H1 (cell line): ENCODE results near the gene SYT17. TPM values are rescaled to one million over a fixed set of nuclear protein-coding genes. Genes with fewer than 3 reads are reported as not detected.

Source experiments
- CBX5 ChIP-seq: fragments of 300-800, 300-1000 bp; sonication (generic); IDR thresholded peaks from 2 replicates; pipeline ENCODE4 v1.7.1; 2016; ENCODE audit warnings: antibody characterized with exemption, low read length, low read depth
- CEBPB ChIP-seq: IDR thresholded peaks from 2 replicates; pipeline ENCODE4 v1.6.1; 2012; ENCODE audit warnings: low read depth, low read length
- HDAC6 ChIP-seq: IDR thresholded peaks from one replicate; pipeline ENCODE4 v1.7.1; 2012; ENCODE audit warnings: low read depth, mild to moderate bottlenecking, inconsistent platforms, low read length, moderate library complexity
- KDM1A ChIP-seq: fragments of 200-600, 300-600 bp; sonication (generic); IDR thresholded peaks from 2 replicates; pipeline ENCODE4 v1.7.1; 2016; ENCODE audit warnings: mild to moderate bottlenecking, low read length, borderline replicate concordance
- POLR2A ChIP-seq, 2 experiments: IDR thresholded peaks; 1 replicate in 1 of 2; 2 replicates in 1 of 2; pipeline ENCODE4 v1.6.1; 2011; ENCODE audit warnings: low read depth in 2 of 2, low read length in 2 of 2, mild to moderate bottlenecking in 2 of 2; ENCODE audit errors: control extremely low read depth in 1 of 2
- TAF1 ChIP-seq: IDR thresholded peaks from 2 replicates; pipeline ENCODE4 v1.6.1; 2011; ENCODE audit warnings: mild to moderate bottlenecking, low read depth, low read length
- polyA plus RNA-seq, 7 experiments: library from polyadenylated mRNA; depleted of rRNA in 3 of 7; stranded (reverse) in 5 of 7; unstranded in 2 of 7; fragments of >200 nt in 5 of 7; fragments of 200-250 nt in 2 of 7; gene quantifications; 1 replicate in 5 of 7; 2 replicates in 1 of 7; 4 replicates in 1 of 7; pipeline versions ENCODE4 v1.2.1 to v1.2.3, GENCODE V29; 2011 to 2013; ENCODE audit warnings: missing spikeins in 2 of 7, mixed read lengths in 2 of 7
- total RNA-seq: library from RNA; stranded (reverse); fragmentation: NEBNext Ultra II Directional; extraction: Animal tissue kit (Norgen Biotek cat#: 25700); gene quantifications from 2 replicates; pipeline ENCODE4 v1.2.1, GENCODE V29; 2021
- TF ChIP-seq, protein P1 (sequence below): fragments of 300-600 bp; sonication (generic); IDR thresholded peaks from 2 replicates; pipeline ENCODE4 v1.7.1; 2012; ENCODE audit warnings: low read length, moderate library complexity, mild to moderate bottlenecking, inconsistent platforms; ENCODE audit not compliant: insufficient replicate concordance
- TF ChIP-seq, protein P2 (sequence below): IDR thresholded peaks from 2 replicates; pipeline ENCODE4 v1.6.1; 2011; ENCODE audit warnings: low read length, improper control_type of control experiment

Gene SYT17
- total and polyA plus RNA-seq, 2 of the 8 experiments (the other 6 are each of a cell fraction or from before 2014, with no cell fraction given) = 5.8 to 18.1 TPM

DNA sequence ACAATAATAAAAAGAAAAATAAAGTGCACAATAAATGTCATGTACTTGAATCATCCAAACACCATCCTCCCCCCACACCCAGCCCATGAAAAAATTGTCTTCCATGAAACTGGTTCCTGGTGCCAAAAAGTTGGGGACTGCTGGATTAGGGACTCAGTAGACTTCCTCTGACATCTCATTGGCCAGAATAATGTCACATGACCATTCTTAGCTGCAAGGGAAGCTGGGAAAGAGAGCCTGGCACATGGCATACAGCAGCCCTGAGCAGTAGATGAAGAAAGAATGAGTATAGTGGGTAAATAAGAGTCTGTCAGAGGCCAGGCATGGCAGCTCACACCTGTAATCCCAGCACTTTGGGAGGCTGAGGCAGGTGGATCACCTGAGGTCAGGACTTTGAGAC is 41.7 kb upstream of the SYT17 start (continued):
- TF ChIP-seq, protein P1, sequence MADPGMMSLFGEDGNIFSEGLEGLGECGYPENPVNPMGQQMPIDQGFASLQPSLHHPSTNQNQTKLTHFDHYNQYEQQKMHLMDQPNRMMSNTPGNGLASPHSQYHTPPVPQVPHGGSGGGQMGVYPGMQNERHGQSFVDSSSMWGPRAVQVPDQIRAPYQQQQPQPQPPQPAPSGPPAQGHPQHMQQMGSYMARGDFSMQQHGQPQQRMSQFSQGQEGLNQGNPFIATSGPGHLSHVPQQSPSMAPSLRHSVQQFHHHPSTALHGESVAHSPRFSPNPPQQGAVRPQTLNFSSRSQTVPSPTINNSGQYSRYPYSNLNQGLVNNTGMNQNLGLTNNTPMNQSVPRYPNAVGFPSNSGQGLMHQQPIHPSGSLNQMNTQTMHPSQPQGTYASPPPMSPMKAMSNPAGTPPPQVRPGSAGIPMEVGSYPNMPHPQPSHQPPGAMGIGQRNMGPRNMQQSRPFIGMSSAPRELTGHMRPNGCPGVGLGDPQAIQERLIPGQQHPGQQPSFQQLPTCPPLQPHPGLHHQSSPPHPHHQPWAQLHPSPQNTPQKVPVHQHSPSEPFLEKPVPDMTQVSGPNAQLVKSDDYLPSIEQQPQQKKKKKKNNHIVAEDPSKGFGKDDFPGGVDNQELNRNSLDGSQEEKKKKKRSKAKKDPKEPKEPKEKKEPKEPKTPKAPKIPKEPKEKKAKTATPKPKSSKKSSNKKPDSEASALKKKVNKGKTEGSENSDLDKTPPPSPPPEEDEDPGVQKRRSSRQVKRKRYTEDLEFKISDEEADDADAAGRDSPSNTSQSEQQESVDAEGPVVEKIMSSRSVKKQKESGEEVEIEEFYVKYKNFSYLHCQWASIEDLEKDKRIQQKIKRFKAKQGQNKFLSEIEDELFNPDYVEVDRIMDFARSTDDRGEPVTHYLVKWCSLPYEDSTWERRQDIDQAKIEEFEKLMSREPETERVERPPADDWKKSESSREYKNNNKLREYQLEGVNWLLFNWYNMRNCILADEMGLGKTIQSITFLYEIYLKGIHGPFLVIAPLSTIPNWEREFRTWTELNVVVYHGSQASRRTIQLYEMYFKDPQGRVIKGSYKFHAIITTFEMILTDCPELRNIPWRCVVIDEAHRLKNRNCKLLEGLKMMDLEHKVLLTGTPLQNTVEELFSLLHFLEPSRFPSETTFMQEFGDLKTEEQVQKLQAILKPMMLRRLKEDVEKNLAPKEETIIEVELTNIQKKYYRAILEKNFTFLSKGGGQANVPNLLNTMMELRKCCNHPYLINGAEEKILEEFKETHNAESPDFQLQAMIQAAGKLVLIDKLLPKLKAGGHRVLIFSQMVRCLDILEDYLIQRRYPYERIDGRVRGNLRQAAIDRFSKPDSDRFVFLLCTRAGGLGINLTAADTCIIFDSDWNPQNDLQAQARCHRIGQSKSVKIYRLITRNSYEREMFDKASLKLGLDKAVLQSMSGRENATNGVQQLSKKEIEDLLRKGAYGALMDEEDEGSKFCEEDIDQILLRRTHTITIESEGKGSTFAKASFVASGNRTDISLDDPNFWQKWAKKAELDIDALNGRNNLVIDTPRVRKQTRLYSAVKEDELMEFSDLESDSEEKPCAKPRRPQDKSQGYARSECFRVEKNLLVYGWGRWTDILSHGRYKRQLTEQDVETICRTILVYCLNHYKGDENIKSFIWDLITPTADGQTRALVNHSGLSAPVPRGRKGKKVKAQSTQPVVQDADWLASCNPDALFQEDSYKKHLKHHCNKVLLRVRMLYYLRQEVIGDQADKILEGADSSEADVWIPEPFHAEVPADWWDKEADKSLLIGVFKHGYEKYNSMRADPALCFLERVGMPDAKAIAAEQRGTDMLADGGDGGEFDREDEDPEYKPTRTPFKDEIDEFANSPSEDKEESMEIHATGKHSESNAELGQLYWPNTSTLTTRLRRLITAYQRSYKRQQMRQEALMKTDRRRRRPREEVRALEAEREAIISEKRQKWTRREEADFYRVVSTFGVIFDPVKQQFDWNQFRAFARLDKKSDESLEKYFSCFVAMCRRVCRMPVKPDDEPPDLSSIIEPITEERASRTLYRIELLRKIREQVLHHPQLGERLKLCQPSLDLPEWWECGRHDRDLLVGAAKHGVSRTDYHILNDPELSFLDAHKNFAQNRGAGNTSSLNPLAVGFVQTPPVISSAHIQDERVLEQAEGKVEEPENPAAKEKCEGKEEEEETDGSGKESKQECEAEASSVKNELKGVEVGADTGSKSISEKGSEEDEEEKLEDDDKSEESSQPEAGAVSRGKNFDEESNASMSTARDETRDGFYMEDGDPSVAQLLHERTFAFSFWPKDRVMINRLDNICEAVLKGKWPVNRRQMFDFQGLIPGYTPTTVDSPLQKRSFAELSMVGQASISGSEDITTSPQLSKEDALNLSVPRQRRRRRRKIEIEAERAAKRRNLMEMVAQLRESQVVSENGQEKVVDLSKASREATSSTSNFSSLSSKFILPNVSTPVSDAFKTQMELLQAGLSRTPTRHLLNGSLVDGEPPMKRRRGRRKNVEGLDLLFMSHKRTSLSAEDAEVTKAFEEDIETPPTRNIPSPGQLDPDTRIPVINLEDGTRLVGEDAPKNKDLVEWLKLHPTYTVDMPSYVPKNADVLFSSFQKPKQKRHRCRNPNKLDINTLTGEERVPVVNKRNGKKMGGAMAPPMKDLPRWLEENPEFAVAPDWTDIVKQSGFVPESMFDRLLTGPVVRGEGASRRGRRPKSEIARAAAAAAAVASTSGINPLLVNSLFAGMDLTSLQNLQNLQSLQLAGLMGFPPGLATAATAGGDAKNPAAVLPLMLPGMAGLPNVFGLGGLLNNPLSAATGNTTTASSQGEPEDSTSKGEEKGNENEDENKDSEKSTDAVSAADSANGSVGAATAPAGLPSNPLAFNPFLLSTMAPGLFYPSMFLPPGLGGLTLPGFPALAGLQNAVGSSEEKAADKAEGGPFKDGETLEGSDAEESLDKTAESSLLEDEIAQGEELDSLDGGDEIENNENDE = no peak
- TF ChIP-seq POLR2A (IDR thresholded peaks at IDR 0.05; ENCODE audit: control extremely low read depth in 1 of 2, low read depth in 2 of 2, low read length in 2 of 2) (no peak), HDAC6 (no peak), TAF1 (no peak), CEBPB (no peak), CBX5 (no peak), KDM1A (no peak)
- TF ChIP-seq, protein P2, sequence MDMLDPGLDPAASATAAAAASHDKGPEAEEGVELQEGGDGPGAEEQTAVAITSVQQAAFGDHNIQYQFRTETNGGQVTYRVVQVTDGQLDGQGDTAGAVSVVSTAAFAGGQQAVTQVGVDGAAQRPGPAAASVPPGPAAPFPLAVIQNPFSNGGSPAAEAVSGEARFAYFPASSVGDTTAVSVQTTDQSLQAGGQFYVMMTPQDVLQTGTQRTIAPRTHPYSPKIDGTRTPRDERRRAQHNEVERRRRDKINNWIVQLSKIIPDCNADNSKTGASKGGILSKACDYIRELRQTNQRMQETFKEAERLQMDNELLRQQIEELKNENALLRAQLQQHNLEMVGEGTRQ = no peak
